Measurements from ENCODE around the gene ILK.

DNA sequence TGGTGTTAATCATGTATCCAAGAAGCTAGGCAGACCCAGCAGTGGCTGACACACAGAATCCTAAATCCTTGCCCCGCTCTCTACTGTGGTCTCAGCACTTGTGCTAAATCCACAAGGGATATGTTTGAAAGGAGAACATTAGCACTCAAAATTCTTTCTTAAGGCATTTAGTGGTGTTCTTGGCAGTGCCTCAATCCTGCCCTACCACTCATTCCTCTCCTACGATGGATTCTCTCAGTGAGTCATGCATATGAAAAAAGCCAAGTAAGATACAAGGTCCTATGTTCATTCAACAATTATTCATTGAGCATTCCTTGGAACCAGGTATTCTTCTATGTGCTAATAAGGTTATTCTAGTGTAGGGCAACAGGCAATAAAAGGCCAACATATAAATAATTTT is 31.4 kb upstream of the ILK start:
- no peak for TF ChIP-seq POLR2A (IDR thresholded peaks at IDR 0.05)
- TF ChIP-seq, protein P1, sequence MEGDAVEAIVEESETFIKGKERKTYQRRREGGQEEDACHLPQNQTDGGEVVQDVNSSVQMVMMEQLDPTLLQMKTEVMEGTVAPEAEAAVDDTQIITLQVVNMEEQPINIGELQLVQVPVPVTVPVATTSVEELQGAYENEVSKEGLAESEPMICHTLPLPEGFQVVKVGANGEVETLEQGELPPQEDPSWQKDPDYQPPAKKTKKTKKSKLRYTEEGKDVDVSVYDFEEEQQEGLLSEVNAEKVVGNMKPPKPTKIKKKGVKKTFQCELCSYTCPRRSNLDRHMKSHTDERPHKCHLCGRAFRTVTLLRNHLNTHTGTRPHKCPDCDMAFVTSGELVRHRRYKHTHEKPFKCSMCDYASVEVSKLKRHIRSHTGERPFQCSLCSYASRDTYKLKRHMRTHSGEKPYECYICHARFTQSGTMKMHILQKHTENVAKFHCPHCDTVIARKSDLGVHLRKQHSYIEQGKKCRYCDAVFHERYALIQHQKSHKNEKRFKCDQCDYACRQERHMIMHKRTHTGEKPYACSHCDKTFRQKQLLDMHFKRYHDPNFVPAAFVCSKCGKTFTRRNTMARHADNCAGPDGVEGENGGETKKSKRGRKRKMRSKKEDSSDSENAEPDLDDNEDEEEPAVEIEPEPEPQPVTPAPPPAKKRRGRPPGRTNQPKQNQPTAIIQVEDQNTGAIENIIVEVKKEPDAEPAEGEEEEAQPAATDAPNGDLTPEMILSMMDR (IDR thresholded peaks at IDR 0.05), result no peak

Data from suprapubic skin (tissue), 3 donors.